HG03565 (cell line): ENCODE results near the gene ESYT2.
A peak's percentile ranks its signal among the peaks of the same experiment; 100 is the strongest.

Source experiments
- ATAC-seq: cut with Tn5 transposase; IDR thresholded peaks from one replicate; pipeline ENCODE4 v1.9.1; 2021; ENCODE audit warnings: mild to moderate bottlenecking, moderate library complexity; ENCODE audit not compliant: unreplicated experiment

ESYT2 gene

GRCh38 chr7:158729646-158730382 lies 99.5 kb downstream of the ESYT2 start:
- ATAC-seq = no peak

DNA sequence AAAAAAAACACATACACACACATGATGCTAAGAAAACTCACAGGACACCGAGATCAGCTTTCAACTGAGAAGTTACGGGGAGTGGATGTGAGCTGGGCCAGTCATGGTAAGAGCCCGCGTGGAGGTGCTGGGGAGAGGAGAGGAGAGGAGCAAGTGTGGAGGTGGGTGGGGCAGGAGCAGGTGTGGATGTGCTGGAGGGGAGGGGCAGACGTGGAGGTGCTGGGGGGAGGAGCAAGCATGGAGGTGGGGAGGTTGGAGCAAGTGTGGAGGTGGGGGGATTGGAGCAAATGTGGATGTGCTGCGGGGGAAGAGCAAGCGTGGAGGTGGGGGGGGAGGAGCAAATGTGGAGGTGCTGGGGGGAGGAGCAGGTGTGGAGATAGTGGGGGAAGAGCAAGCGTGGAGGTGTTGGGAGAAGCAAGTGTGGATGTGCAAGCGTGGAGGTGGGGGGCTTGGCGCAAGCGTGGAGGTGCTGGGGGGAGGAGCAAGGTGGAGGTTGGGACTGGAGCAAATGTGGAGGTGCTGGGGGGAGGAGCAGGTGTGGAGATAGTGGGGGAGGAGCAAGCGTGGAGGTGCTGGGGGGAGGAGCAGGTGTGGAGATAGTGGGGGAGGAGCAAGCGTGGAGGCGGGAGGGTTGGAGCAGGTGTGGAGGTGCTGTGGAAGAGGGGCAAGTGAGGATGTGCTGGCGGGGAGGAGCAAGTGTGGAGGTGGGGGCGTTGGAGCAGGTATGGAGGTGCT lies 100.2 kb downstream of the ESYT2 start:
- no peak for ATAC-seq

DNA sequence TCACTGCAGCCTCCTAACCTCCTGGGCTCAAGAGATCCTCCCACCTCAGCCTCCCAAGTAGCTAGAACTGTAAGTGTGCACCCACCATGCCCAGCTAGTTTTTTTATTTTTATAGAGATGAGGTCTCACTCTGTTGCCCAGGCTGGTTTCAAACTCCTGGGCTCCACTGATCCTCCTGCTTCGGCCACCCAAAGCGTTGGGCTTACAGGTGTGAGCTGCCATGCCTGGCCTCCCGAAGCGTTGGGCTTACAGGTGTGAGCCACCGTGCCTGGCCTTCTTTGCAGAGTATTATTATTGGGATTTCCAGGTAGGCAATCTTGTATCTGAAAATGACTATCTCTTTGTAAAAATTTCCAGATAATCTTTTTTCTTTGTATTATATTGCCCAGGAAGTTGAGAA lies 101.6 kb downstream of the ESYT2 start:
- no peak for ATAC-seq

- ATAC-seq = no peak
These were observed 103.0 kb downstream of the ESYT2 start for GRCh38 chr7:158726277-158726807.

GRCh38 chr7:158725506-158725800 lies 103.9 kb downstream of the ESYT2 start:
- ATAC-seq = no peak

GRCh38 chr7:158724658-158725505 lies 104.4 kb downstream of the ESYT2 start:
- ATAC-seq = no peak

DNA sequence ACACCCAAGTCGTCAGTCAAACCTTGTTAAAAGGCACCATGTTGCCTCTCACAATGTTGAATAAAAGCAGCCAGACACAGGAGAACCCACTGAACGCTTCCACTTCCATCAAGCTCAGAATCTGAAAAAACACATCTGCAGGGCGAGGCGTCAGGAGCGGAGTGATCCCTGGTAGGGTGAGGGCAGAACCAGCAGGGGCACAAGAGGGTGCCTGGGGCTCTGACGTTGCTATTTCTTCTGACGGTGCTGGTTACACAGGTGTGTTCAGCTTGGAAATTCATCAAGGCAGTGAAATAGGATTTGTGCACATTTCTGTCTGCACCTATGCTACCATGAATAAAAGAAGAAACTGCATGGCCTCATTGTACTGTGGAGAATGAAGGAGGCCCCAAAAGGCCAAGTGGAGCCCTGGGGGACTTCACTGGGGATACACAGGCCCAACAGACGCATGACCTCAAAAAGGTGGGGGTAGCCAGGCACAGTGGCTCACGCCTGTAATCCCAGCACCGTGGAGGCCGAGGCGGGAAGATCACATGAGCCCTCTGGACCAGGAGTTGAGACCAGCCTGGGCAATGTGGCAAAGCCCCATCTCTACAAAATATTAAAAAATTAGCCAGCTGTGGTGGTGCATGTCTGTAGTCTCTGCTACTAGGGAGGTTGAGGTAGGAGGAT lies 105.5 kb downstream of the ESYT2 start:
- no peak for ATAC-seq

DNA sequence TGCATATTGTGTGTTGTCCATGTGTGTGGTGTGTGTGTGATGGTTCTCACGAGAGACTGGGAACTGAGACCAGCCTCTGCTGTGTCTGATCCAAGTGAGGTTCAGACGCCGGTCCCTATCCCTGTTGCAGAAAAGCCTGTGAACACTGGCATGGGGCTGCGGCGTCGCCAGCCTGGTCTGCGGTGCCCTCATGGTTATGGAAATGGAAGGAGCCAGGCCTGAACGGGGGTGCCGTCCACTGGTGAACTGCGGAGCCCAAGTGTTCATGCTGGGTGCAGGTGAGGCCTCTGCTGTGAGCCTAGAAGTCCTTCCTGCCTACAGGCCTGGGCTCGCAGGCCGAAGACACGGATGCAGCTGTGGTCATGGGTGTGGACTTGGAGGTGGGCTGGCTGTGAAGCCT lies 106.0 kb downstream of the ESYT2 start:
- ATAC-seq = no peak

- ATAC-seq = no peak
These were observed 106.6 kb downstream of the ESYT2 start for GRCh38 chr7:158722574-158723237.

DNA sequence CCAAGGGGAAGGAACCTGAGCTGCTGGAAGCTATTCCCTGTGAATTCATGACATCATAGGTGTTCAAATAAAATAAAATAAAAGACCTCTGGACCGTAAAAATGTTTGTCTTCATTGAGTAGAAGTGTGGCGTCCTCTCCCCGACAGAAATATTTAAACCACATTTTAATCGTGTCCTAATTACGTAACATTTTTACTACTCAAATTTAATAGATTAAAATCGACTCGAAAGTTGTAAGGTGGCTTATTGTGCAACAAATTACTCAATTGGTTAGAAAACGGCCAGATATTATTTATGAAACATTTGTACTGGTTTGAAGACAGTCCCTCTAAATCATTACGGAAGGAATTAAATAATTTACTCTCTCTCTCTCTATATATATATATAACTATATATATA lies 109.2 kb downstream of the ESYT2 start:
- ATAC-seq = no peak

- ATAC-seq = no peak
These were observed 112.5 kb downstream of the ESYT2 start for GRCh38 chr7:158716802-158717201.

DNA sequence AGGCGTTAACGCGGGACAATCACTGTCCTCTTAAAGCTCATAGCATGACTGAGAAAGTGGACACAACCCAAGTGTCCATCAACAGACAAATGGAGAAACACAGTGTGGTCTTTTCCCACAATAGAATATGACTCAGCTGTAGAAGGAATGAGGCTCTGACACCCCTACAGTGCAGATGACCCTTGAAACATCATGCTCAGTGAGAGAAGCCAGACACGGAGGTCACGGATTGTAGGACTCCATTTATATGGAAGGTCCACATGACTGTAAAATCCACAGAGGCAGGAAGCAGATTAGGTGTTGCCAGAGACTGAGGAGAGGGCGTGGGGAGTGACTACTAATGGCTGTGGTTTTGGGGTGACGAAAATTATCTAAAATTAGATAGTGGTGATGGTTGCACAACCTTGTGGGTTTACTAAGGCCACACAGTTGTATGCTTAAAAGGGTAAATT lies 118.6 kb downstream of the ESYT2 start:
- peak; percentile 67 for ATAC-seq

DNA sequence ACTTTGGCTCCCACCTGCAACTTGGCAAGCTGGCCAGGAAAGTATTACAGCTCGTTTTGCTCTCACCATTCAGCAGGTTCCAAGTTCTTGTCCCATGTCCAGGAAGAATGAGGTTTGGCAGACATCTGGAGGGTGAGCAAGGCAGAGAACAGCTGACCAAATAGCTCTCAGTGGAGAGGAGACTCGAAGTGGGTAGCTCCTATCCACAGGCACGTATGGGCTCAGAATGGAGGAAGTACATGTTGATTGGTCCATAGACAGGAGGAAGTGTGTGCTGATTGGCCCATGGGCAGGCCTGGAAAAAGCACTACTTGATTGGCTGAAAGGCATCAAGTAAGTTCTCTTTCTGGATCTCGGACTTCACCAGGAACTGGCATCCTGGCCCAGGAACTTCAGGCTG lies 121.7 kb downstream of the ESYT2 start:
- no peak for ATAC-seq

DNA sequence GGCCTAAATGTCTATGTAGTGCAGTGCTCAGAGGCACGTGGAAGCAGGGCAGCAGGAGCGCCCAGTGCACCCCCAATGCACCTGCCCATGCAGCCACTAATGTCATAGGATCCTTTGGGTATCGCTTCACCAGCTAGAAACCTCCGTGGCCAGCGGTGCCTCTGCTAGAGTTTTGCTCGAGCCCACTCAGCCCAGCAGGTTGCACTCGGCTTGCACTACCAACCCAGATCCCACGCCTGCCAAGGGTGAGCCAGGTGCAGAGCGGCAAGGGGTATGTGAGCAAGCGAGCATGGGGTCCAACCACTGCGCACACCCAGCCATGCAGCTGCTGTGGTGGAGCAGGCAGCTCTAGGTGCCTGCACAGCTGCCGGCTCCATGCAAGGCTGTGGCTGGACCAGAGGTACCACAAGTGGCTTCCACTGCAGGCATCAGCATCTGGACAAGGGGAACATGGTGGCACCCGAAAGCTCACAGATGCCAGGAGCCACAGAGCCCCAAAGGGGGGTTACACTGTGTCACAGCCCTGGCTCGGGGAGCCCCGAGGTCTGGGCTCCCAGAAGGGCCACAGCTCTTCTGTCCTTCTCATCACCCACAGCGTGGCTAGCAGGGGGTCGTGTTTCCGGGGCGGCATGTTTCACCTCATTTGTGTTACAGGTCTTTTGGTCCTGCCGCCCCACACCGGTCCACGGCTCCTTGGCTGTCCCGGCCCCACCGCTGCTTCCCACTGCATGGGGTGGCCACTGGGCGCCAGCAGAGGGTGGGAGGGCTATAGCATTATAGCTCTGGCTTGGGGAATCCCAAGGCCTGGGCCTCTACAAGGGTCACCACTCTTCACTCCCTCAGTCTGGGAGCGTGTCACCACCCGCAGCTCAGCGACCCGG lies 122.4 kb downstream of the ESYT2 start:
- no peak for ATAC-seq

DNA sequence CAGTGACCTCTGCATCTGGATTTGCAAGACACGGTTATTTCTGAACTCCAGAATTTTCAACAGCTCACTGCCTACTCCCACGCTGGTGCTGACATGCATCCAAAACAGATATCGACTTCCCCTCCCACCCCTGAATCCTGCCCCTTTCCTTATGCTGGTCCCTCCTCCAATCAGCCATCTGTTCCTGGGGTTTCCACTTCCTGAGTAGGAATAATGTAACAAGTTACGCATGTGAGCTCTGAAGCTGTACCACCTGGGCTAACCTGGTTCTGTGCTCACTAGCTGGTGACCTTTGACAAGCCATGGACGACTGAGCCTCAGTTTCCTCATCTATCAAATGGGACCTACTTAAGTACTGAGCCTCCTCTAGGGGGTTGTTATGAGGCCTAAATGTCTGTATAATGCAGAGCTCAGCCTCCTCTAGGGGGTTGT lies 123.0 kb downstream of the ESYT2 start:
- no peak for ATAC-seq

DNA sequence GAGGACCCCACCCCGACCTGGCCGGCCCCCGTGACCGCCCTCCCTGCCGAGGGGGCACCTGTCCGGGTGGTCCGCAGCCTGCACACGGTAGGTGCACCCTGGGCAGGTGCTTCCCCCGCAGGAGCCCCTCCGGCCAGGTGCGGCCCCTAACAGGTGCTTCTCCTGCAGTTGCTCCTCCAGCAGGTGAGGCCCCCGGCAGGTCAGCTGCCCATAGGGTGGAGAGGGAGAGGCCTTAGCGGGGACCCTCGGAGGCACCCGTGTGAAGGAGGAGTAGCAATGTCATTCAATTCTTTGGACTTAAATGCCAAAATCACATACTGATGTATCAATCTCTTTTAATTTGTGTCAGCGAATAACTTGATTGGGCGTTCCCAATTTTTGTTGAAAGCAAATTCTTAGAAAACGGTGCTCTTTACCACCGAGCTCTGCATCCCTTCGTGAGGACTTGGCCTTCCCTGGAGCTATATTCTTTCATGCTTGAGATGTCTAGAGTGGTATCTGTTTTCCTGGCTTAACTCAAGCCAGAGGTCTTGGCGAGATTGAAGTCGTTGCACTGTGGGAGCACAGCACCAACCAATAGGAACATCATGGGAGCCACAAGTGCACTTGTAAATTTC lies 124.0 kb downstream of the ESYT2 start:
- peak; percentile 1 for ATAC-seq

- ATAC-seq = peak; percentile 98
These were observed 124.6 kb downstream of the ESYT2 start, which contains the start of gene NCAPG2 for GRCh38 chr7:158704524-158705233. NCAPG2 (minus strand) TSS chr7:158704804; CDS start chr7:158701899, 2,905 bp downstream.
